Left renal cortex interstitium (tissue), 4 donors: ENCODE data around the gene CDCA7L. TPM values are rescaled to one million over a fixed set of nuclear protein-coding genes. Genes with fewer than 3 reads are reported as not detected.
"Not testable (repeated sequence)": the region's sequence is repeated elsewhere in the genome, so short reads cannot be mapped to it uniquely, and the experiment has no call there.

Experiments used
- DNase-seq, 4 donors: peaks; one replicate each; pipeline ENCODE4 v3.0.0-alpha.2; 2013; ENCODE audit warnings: low read depth in 4 of 4, low spot score in 2 of 4, missing footprints in 1 of 4
- polyA plus RNA-seq, 4 donors: library from polyadenylated mRNA; unstranded; fragments of 120-200 nt; gene quantifications; one replicate each; pipeline ENCODE4 v1.2.1, GENCODE V29; 2013; ENCODE audit not compliant: insufficient read length in 4 of 4

The CDCA7L gene
- polyA plus RNA-seq, 4 donors, result 45.9 to 57.2 (median 50.2) TPM

DNA sequence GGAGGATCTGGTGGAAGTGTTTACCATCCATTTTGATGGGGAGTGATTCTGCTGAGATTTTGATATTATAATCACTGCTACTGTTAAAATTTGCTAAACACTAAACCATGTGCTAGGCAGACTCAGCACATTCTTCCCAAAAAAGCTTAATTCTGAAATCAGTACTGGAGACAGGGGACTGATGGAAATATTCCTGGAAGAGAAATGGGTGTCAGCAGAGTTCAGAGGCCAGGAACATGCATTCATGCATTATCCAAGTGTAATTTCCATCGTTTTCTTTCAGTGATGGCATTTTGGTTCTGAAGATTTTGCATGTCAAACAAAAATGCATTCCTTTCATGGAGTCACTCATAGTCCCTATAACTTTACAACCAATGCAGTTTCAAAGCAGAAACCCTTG lies 79.0 kb downstream of the CDCA7L start:
- no peak for DNase-seq

DNA sequence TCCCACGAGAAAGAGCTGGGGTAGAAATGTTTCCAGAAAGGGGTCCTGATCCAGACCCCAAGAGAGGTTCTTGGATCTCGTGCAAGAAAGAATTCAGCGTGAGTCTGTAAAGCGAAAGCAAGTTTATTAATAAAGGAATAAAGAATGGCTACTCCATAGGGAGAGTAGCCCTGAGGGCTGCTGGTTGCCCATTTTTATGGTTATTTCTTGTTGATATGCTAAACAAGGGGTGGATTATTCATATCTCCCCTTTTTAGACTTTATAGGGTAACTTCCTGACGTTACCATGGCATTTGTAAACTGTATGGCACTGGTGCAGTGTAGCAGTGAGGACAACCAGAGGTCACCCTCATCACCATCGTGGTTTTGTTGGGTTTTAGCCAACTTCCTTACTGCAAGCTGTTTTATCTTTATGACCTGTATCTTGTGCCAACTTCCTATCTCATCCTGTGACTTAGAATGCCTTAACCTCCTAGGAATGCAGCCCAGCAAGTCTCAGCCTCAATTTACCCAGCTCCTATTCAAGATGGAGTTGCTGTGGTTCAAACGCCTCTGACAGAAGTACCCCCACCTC lies 80.0 kb downstream of the CDCA7L start:
- not testable (repeated sequence) for DNase-seq

DNA sequence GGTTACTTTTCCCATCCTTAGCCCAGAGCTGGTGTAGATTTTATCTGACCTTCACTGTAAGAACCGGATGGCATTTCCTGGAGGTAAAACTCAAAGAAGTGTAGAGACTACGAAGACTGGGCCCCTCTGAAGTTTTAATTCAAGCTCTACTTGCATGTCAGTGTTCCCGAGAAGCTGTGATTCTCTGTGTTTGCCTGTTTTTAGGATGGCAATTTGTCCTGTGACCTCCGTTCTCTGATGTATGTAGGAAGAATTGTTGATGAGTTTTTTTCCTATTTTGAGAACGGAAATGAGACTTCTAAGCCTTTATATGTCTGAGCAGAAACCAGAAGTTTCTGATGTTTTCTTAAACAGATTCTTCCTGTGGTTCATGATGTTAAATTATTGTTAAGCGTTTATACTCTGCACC lies 94.1 kb downstream of the CDCA7L start:
- no peak for DNase-seq
